HG03354 (cell line): Measurements from ENCODE around the gene SCN5A.
A peak's percentile ranks its signal among the peaks of the same experiment; 100 is the strongest.
"Not testable (repeated sequence)": the region's sequence is repeated elsewhere in the genome, so short reads cannot be mapped to it uniquely, and the experiment has no call there.

Source experiments
- ATAC-seq: cut with Tn5 transposase; IDR thresholded peaks from one replicate; pipeline ENCODE4 v1.9.1; 2021; ENCODE audit warnings: mild to moderate bottlenecking; ENCODE audit not compliant: unreplicated experiment, poor library complexity, severe bottlenecking

The SCN5A gene

DNA sequence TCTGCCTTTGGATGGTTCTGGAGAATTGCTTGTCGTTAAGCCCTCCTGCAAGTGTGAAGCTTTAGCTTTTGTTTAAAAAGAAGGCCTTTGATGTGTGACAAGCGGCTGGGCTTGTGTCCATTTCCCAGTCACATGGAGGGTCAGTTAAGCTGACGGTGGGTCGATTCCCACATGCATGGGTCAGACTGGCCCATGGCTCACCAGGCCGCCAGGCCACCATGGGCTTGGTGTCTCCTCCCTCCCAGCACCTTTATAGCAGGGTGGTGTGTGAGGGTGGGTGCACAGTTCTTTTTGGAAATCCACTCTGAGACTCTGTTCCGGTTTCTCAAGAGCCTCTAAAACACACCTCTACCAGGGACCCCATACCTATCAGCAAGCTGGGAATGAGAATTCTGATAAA is 67.2 kb downstream of the SCN5A start:
- ATAC-seq, result no peak

DNA sequence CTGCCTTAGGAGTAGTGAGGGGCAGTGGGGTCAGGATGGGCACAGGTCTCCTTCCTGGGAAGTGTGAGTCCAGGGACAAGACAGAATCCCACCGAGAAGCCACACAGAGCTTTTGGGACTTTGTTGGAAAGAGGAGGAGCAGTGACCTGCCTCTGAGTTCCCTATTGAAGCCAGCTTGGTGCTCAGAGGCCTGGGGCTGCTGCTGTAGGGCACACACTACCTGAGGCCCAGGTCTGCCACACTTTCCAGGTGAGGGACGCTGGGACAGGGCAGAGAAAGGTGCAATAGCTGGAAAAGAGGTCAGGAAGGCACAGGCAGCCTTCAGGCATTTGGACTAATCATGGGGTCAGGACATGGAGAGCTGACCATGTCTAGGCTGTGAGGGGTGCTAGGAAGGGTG is 67.7 kb downstream of the SCN5A start:
- ATAC-seq, result no peak

DNA sequence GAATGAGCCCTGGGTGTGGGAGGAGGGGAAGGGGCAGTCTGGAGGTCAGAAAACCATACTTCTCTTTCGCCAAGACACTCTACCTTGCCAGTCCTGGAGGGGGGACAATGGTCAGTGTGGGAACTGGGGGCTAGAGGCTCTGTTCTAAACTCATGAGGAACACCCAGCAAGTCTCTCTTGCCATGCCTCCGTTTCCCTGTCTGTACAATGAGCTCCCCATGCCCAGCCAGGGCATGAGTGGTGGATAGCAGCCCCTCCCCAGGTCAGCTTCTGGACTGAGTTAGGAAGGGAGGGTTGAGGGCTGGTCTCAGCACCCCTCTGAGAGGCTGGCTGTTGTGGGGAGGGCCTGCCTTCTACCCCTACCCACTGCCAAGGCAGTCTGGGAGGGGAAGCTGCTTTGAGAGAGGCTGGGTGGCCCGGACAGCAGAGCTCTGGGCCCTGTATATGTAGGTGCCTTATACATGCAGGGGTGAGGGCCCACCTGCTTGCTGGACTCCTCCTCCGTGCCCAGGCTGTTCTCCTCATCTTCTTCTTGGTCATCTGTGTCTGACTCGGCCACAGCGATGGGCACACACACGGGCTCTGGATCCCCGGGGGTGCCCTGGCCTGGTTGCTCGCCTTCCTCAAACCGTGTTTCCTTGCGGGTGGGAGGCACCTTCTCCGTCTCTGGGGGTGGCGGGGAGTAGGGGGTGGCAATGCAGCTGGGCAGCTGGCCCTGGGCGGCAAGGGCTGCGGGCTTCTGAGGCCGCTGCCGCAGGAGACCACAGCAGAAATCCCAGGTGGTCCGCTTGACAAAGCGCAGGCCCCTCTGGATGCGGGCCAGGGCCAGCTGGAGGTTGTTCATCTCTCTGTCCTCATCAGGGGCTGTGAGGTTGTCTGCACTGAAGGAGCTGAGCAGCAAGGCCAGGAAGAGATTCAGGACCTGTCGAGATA is 68.8 kb downstream of the SCN5A start:
- no peak for ATAC-seq

DNA sequence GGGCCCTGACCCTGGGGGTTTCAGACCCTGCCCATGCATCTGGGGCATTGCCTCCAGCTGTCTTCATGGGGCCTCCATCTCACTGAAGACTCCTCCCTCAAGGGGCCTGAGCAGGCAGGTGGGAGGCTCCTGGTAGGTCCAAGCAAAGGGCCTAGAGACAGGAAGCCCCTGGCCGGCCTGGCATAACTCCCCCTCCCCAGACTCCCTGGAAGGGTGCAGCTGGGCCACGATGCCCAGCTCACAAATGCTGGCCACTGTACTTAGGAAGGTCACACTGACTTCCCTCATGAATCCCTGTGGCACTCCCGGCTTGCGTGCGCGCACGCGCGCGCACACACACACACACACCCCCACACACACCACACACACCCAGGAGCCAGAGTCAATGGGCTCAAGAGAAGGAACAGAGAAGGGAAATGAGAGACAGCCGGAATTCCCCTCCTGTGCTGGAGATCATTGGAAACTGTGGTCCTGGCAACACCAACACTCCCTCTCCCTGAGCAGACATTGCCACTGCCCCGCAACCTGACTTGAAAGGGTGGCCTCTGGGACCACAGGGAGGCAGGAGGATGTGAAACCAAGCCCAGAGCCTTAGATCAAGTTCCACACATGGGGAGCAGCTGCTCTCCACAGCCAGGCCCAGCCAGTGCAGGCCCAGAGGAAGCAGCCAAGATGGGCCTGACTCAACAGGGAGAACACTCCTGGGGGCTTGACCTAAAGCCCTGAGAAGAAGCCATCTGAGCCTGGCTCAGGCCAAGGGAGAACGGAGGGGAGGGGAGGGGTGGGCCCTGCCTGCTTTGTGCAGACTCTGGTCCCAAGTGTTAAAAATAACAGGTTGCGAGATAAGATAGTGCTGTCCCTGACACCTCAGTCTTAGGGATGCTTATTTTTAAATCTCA is 69.7 kb downstream of the SCN5A start:
- peak; percentile 51 for ATAC-seq

DNA sequence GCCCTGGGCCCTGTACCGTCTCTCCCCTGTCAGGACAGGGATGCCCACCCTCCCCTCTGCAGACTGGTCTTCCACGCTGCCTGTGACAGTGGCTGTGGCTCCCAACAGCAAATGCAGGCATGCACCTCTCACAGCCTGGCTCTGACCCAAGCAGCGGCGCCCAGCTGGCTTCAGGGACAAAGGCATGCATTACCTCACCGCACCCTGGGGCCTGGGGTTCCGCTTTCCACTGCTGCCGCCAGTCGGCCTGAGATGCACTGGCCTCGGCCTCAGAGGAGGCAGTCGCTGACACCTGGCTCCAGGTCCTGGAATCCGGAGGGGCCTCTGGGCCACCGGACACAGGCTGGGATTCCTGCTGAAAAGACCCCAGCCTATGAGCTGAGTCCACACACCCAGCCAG is 70.3 kb downstream of the SCN5A start:
- no peak for ATAC-seq

DNA sequence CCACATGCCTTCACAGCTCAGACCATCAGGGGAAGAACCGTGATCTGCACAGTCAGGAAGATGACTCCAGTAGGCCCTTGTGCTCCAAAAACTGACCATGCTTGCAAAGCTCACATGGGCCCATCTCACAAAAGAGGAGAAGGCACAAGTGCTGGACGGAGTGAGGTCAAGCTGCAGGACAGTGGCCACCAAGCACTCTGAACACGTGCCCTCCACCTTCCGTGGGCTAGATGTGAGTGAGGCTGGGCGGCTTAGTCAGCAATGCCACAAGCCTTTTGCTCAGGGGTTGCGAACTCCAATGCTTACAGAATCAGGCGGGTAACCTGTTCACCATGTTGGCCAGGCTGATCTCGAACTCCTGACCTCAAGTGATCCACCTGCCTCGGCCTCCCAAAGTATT is 70.9 kb downstream of the SCN5A start:
- ATAC-seq, result no peak

DNA sequence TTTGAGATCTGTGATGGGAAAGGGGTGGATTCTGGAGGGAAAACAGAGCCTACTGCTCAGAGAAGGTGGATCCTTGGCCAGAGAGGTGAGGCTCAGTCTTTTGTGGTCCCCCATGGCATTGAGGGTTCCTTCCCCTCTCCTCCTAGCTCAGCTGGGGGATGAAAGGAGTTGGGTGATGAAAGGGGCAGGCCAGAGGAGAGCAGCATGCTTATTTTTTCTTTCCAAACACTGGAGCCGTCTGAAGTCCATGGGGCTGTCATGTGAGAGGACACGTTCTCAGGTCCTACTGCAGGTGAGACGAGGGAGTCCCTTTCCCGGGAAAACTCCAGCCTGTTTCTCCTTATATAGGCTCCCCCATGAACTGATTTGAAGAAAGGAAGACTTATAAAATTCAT is 71.4 kb downstream of the SCN5A start:
- ATAC-seq, result no peak

DNA sequence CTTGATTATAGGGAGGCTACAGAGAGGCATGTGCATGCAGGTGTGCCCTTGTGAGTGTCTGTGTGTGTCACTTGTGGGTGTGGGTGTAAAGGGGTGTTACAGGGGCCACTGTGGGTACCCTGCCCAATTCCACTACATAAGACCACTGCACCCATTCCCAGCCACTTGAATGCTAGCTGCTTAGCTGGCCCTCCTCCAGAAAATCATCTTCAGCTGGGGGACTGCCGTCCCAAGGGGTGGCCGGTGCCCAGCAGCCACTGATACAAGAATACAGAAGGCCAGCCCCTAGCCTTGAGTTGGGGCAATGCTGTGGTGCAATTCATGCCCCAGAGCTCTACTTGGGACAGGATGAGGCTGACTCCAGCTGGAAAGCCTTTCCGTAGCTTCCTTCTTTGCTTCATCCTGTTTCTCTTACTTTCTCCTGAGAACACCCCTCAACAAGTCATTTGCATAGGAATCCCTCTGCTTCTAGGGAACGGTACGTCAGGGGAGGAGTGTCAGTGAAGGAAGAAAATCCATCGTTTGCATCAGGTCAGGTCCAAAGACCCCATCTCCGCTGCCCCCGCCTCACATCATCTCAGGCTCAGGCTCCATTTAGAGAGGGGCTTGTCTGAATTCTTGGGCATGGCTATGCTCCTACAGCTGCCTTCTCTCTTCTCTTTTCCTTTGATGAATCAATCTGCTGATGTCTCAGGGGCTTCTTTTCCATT is 72.0 kb downstream of the SCN5A start:
- ATAC-seq, result no peak

DNA sequence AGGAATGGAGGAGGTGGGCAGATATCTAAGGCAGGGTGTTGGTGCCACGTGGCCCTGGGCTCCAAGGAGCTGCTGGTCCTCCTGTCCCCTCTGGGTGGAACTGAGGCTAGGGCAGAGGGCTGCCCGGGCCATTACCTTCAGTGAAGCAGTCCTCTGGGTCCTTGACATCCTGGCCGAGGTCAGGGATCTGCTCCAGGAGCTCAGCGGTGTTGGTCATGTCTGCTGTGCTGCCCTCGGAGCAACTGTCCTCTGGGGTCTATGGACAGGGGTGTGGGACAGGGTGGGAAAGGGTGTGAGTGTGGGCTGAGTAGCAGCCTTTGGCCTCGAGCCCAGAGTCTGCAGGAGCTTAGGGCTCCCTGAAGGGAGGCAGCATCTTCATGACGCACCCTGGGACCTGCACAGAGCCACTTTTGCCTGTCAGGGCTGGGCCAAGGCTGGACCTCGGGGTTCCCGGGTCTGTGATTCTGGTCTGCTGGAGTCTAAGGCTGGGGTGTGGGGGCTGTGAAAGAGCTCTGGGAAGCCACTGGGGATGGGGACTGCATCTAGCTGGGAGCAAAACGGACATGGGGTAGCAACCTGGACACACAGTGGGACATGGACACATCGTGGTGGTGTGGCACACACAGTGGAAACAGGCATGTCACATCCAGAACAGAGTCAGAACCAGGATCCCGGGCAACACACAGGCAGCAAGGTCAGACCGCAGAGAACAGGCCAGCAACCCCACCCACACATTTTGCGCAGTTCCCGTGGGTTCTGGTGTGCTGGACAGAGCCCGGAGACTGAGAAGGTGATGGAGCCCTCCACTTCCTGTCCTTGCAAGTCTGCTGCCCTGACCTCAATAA is 72.7 kb downstream of the SCN5A start:
- ATAC-seq, result no peak

DNA sequence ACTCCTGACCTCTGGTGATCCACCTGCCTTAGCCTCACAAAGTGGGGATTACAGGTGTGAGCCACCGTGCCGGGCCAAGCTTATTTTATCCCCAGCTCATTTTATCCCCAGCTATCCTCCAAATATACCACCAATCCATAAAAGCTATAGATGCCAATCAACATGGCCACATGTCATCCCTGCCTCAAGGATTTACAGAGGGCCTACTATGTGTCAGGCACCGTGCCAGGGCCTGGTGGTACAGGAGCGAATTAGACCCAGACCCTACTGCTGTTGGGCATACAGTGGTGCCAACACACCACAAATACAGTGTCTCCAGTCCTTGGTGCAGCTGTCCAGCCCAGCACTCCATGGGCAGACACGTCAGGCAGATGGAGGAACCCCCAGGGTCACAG is 73.4 kb downstream of the SCN5A start:
- no peak for ATAC-seq

DNA sequence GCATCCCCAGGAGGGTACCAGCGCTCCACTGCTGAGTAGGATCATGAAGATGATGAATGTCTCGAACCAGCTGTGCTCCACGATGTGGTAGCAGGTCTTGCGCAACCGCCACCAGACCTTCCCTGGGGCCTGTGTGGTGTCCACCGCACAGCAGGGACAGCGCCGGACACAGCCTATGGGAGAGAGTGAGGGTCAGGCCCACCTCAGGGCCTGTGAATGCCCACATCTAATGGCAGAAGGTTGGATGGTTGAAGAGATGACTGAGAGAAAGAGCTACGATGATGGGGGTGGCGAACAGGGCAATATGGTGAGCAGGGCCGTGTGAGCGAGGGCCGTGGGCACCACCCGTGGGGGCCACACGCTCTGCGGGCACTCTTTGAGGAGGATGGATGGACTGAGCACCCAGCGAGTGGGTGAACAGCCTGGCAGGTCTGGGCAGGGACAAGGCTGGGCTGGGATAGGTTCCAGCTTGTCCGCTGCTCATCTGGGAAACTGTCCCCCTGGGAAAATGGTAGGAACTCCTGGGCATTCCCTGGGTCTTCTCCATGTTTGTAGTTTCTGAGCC is 74.1 kb downstream of the SCN5A start:
- ATAC-seq, result no peak

DNA sequence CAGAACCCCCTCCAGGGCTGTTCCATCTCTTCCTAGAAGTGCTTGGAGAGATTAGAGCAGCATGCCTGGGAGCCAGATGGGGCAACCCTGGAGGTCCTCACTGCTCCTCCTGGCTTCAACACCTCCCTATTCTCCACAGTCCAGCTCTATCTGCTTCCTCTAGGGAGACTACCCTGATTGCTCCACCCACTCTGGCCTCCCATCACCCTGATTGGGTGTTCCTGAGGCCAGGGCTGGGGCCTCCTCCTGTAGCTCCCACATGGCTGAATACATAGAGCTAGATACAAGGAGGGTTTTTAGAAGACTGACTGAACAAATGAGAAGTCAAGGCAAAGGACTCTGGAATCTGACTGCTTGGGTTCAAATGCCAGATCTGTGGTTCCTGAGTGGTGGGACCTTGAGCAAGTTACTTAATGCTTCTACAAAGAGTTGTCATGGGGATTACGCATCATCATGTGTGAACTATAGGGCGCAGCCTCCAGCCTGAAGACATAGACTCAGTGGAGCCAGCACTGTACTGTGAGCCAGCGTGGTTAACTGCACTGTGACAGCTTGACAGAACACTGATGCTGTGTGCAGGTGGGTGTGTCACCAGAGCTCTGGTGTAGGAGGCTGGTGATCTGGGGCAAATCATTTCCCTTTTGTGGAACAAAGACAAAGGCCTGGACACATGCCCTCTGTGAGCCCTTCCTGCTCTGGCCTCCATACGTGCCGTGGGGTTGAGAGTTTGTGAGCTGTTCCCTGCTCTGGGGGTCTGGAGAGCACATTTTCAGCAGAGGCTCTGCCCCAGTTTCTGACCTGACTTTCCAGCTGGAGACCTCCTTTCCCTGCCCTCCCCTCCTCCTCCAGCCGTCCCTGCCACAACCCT is 74.8 kb downstream of the SCN5A start:
- ATAC-seq, result no peak

DNA sequence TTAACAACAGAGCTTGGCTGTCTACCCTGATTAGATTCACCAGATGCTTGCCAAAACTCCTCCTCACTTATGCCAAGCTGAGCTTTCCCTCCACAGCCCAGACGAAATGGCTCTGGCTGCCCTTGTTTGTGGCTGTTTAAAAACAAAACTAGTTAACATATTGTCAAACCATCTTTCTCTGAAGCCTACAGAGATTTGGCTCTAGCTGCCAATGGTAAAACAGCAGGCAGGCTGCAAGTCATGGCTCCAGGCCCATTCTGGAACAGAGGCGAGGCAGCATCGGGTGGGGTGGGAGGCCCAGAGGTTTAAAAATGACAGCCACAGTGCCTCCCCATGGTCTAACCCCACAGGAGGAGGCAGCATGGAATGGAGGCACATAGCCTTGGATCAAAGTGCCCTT is 75.9 kb downstream of the SCN5A start:
- ATAC-seq, result no peak

DNA sequence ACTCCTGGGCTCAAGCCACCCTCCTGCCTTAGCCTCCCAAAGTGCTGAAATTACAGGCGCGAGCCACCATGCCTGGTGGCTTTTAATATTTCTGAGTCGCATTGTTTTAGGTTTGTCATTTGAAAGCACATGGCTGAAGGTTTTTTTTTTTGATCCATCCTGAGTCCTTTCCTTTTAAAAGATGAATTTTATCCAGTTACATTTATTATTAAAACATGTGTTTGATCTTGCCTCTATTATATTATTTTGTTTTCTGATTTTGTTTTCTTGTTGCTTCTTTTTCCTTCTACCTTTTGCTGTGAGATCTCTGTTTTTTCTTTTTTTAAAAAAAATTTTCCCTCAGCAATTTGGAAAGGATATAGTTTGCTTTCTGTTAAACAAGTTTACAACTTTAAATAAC is 76.4 kb downstream of the SCN5A start:
- no peak for ATAC-seq

DNA sequence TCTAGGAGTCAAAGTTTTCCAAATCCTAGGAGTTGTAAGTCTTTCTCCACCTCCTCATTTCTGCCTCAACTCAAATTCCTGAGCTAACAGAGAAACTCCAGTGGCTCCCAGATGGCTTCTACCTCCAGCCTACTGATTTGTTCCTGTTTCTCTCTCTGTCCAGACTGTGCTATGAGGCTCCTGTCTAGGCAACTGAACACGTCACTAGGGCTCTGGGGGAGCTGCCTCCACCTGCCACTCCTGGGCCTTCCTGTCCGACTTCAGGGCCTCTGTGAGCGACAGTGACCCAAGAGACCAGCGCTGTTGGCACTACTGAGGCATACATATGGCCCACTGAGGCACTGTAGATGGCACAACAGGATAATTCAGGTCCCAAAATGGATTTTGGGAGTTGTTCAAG is 82.0 kb downstream of the SCN5A start:
- ATAC-seq, result no peak

DNA sequence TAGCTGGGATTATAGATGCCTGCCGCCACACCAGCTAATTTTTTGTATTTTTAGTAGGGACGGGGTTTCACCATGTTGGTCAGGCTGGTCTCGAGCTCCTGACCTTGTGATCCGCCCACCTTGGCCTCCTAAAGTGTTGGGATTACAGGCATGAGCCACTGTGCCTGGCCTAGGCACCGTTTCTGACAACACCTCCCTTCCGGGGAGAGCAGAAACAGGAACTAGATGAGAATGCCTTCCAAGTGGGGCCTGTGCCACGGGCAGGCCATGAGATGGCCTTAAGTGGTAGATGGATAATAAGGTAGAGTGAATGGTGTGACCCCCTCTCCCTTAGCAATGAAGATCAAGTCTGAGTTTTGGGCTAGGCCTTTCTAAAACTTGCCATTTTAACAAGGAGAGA is 82.7 kb downstream of the SCN5A start:
- ATAC-seq, result not testable (repeated sequence)

DNA sequence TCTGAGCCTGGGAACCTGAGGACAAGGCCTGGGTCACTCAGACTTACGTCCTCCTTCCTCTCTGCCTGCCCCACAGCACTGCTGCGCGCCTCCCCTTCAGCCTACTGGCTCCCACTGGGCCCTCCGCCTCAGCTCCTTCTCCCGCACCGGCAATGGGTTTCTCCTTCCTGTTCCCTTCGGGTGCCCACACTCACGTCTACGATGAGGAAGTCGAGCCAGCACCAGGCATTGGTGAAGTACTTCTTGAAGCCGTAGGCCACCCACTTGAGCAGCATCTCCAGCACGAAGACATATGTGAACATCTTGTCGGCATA is 83.3 kb downstream of the SCN5A start:
- no peak for ATAC-seq
